ENCODE results near the gene KRTAP9-9.
"Not testable (repeated sequence)": the region's sequence is repeated elsewhere in the genome, so short reads cannot be mapped to it uniquely, and the experiment has no call there.

GRCh38 chr17:41246995-41247787, 8.0 kb upstream of the KRTAP9-9 start:
- not testable (repeated sequence) for TF ChIP-seq CTCF (IDR thresholded peaks at IDR 0.05; ENCODE audit: borderline replicate concordance, extremely low read depth, low read length, poor library complexity, severe bottlenecking); EZH2 (IDR thresholded peaks at IDR 0.05; ENCODE audit: borderline replicate concordance, low read depth, low read length, severe bottlenecking)

All from DND-41 (cell line).